ENCODE results near the gene STXBP5. TPM values are rescaled to one million over a fixed set of nuclear protein-coding genes. Genes with fewer than 3 reads are reported as not detected.
"Not testable (repeated sequence)": the region's sequence is repeated elsewhere in the genome, so short reads cannot be mapped to it uniquely, and the experiment has no call there.

Gene STXBP5
- polyA plus RNA-seq, 1 experiment = 21.0 TPM

- Histone ChIP-seq H3K27me3 (ENCODE audit: control insufficient read depth, insufficient read depth, low read length) (no peaks in the 10 kb centered on the region), H3K36me3 (ENCODE audit: control insufficient read depth, insufficient read depth, low read length) (peaks cover 3% of the 10 kb centered on the region), H3K4me3 (ENCODE audit: low read depth, low read length) (no peak overlapping the region)
- ChIA-PET CTCF (no interaction called here), POLR2A (no interaction called here)
- TF ChIP-seq, protein P1, sequence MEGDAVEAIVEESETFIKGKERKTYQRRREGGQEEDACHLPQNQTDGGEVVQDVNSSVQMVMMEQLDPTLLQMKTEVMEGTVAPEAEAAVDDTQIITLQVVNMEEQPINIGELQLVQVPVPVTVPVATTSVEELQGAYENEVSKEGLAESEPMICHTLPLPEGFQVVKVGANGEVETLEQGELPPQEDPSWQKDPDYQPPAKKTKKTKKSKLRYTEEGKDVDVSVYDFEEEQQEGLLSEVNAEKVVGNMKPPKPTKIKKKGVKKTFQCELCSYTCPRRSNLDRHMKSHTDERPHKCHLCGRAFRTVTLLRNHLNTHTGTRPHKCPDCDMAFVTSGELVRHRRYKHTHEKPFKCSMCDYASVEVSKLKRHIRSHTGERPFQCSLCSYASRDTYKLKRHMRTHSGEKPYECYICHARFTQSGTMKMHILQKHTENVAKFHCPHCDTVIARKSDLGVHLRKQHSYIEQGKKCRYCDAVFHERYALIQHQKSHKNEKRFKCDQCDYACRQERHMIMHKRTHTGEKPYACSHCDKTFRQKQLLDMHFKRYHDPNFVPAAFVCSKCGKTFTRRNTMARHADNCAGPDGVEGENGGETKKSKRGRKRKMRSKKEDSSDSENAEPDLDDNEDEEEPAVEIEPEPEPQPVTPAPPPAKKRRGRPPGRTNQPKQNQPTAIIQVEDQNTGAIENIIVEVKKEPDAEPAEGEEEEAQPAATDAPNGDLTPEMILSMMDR (IDR thresholded peaks at IDR 0.05; ENCODE audit: insufficient read depth, low read depth, low read length) = no peak
- DNase-seq (ENCODE audit: low read depth) = no peak
Measured at GRCh38 chr6:147378819-147379218, 174.6 kb downstream of the STXBP5 start.

DNA sequence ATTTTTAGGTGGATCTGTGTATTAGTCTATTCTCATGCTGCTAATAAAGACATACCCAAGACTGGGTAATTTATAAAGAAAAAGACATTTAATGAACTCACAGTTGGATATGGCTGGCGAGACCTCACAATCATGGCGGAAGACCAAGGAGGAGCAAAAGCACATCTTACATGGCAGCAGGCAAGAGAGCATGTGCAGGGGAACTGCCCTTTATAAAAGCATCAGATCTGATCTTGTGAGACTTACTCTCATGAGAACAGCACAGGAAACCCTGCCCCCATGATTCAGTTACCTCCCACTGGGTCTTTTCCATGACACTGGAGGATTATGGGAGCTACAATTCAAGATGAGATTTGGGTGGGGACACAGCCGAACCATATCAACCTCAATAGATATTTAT lies 176.6 kb downstream of the STXBP5 start:
- H3K4me3 ChIP-seq (ENCODE audit: low read depth, low read length); POLR2A ChIA-PET; DNase-seq (ENCODE audit: low read depth); H3K27me3 ChIP-seq (ENCODE audit: control insufficient read depth, insufficient read depth, low read length); H3K36me3 ChIP-seq (ENCODE audit: control insufficient read depth, insufficient read depth, low read length): not testable (repeated sequence)
- CTCF ChIA-PET = interaction anchor here (1.5 kb wide), 1 partner anchor 797 kb away, joined by 4 read pairs; no protein-coding TSS in a partner anchor

DNA sequence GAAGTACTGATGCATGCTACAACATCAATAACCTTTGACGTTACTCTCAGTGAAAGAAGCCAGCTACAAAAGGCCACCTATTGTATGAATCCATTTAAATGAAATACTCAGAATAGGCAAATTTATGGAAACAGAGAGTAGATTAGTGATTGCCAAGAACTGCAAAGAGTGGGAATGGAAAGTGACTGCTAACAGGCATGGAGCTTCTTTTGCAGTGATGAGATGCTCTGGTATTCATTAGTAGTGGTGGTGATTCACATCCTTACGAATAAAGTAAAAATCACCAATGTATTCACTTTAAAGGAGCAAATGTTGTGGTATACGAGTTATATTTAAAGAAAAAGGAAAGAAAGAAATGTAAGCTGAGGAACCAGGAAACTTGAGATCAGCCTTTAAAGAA lies 177.5 kb downstream of the STXBP5 start:
- no peak overlapping the region for H3K4me3 ChIP-seq (ENCODE audit: low read depth, low read length)
- POLR2A ChIA-PET = no interaction called here
- CTCF ChIA-PET = interaction anchor here (0.6 to 3.1 kb wide), 6 partner anchors 11 to 796 kb away, joined by 3 to 8 read pairs (median 4); no protein-coding TSS in a partner anchor
- no peaks in the 10 kb centered on the region for H3K27me3 ChIP-seq (ENCODE audit: control insufficient read depth, insufficient read depth, low read length)
- H3K36me3 ChIP-seq (ENCODE audit: control insufficient read depth, insufficient read depth, low read length) = peaks cover 5% of the 10 kb centered on the region
- TF ChIP-seq, protein P1 (IDR thresholded peaks at IDR 0.05; ENCODE audit: insufficient read depth, low read depth, low read length) = no peak
- DNase-seq (ENCODE audit: low read depth) = peak; percentile 29

DNA sequence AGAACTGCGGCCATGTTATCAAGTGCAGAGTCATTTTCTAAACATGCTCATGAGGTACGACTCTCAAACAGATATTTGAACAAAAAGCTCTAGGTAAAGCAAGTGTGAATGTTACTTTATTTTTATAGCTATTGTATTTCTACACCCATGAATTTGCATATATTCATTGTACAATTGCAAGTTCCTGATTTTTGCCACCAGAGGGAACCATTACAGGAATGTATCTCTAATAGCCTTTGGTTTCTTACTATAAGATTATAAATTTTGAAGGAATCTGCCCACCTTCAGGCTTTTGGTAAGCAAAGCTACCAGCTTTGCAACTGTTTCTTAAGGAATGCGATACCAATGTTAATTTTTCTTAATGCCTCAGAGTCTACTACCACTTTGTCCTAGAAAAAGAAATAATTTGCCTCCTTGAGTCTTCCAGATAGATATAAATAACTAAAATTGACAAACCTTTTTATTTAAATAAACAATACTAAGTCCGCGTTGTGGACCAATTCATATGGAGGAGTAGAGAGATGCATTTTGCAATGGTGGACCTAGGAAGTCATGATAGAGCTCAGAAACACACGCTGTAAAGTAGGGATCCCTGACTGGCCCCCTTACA lies 178.8 kb downstream of the STXBP5 start:
- Histone ChIP-seq H3K4me3 (ENCODE audit: low read depth, low read length) (no peak overlapping the region), H3K27me3 (ENCODE audit: control insufficient read depth, insufficient read depth, low read length) (no peaks in the 10 kb centered on the region), H3K36me3 (ENCODE audit: control insufficient read depth, insufficient read depth, low read length) (peaks cover 4% of the 10 kb centered on the region)
- ChIA-PET CTCF (interaction anchor here (0.6 to 3.1 kb wide), 7 partner anchors 11 to 871 kb away, joined by 3 to 8 read pairs (median 3); partner anchors contain the start of gene SAMD5), POLR2A (no interaction called here)
- TF ChIP-seq, protein P1 (IDR thresholded peaks at IDR 0.05; ENCODE audit: insufficient read depth, low read depth, low read length) = peak; percentile 54
- DNase-seq (ENCODE audit: low read depth) = no peak

DNA sequence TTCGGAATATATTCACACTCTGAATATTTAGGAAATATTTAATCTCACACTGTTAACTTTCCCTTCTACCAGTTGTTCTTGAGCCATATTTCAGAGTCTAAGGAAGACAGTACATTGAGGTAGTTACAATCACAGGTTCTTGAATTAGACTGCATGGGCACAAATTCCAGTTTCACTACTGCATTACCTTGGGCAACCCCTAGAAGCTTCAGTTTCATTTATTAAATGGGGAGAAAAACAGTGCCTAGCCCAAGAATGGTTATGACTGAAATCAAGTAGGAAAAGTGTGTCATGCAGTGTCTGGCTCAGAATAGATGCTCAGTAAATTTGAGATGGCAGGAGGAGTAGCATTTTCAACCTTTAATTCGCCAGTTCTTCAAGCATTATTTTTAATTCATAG lies 179.8 kb downstream of the STXBP5 start:
- DNase-seq (ENCODE audit: low read depth) = no peak
- TF ChIP-seq, protein P1 (IDR thresholded peaks at IDR 0.05; ENCODE audit: insufficient read depth, low read depth, low read length) = no peak
- POLR2A ChIA-PET = no interaction called here
- Histone ChIP-seq H3K36me3 (ENCODE audit: control insufficient read depth, insufficient read depth, low read length) (peaks cover 4% of the 10 kb centered on the region), H3K27me3 (ENCODE audit: control insufficient read depth, insufficient read depth, low read length) (no peaks in the 10 kb centered on the region), H3K4me3 (ENCODE audit: low read depth, low read length) (no peak overlapping the region)
- CTCF ChIA-PET = interaction anchor here (1.3 to 3.1 kb wide), 2 partner anchors 10 to 13 kb away, joined by 3 to 8 read pairs; no protein-coding TSS in a partner anchor
